Loucy (cell line): ENCODE results near the gene PTGES3L.

Experiments used
- CTCF ChIP-seq: fragments of 200-600 bp; sonication (generic); conservative IDR thresholded peaks from 2 replicates; pipeline ENCODE4 v1.5.1; 2014; ENCODE audit warnings: mild to moderate bottlenecking, antibody characterized with exemption, low read length
- EZH2phosphoT487 ChIP-seq: fragments of 200-600 bp; IDR thresholded peaks from 2 replicates; pipeline ENCODE4 v1.6.1; 2018; ENCODE audit warnings: antibody characterized with exemption, mild to moderate bottlenecking, moderate library complexity, borderline replicate concordance

- no peak for TF ChIP-seq CTCF
- no peak for TF ChIP-seq EZH2phosphoT487
Observed at GRCh38 chr17:42980274-42980765, 440 bp upstream of the PTGES3L start, which contains the start of gene RUNDC1.
